NCI-H128 (cell line): ENCODE results near the gene SPDYC.

Experiments used
- DNase-seq: peaks from one replicate; lab custom pipeline; 2025; ENCODE audit not compliant: unreplicated experiment; lab: John Stamatoyannopoulos, UW

The SPDYC gene

DNA sequence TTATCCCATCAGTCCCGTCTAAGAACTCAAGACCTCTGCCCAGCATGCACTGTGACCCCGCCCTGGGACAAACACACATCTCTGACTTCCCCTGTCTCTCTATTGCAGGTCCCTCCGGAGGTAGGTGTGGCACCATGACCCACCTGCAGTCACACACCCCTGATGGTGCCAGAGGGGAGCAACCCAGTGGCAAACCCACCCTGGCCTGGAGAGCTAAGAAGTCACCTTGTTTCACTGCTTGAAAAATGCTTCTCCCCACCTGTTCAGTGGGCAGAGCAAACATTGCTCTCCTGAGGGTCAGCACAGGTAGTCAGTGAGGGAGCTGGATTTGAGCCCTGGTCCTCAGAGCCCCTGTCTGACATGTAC lies 35.6 kb downstream of the SPDYC start:
- no peak for DNase-seq

DNA sequence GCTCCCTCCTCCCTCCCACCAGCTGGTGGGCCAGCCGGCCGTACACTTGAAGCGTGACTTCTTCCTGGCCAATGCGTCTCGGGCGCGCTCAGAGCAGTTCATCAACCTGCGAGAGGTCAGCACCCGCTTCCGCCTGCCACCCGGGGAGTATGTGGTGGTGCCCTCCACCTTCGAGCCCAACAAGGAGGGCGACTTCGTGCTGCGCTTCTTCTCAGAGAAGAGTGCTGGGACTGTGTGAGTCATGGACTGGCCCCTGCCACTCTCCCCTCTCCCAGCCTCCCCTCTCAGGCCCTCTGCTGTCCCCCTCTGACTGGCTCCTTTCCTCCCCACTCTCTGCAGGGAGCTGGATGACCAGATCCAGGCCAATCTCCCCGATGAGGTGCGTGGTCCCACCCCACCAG lies 36.4 kb downstream of the SPDYC start:
- DNase-seq = no peak

GRCh38 chr11:65206901-65207300 lies 36.9 kb downstream of the SPDYC start:
- no peak for DNase-seq

DNA sequence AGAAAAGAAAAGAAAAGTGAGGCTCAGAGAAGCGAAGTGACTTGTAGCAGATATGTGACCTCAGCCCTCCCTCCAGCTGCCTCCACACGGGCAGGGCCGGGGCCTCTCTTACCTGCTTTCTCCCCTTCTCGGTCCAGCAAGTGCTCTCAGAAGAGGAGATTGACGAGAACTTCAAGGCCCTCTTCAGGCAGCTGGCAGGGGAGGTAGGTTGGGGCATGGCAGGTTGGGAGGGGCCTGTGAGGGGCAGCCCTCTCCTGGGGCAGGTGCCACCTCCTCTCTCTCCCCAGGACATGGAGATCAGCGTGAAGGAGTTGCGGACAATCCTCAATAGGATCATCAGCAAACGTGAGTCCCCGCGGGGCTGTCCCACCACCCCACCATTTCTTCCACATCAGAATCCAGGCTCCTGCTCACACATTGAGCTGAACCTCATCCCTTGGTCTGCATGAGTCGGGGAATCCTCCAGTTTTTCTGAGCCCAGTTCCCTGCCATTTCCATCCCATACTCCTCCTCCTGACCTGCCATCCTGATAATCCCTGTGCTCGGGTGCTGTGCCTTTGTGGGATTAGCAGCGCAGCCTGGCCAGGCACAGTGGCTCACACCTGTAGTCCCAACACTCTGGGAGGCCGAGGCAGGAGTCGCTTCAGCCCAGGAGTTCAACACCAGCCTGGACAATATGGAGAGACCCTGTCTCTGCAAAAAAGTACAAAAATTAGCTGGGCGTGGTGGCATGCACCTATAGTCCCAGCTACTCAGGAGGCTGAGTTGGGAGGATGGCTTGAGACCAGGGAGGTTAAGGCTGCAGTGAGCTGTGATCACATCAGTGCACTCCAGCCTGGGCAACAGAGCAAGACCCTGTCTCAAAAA lies 38.1 kb downstream of the SPDYC start:
- DNase-seq = no peak

- no peak for DNase-seq
These were observed 39.0 kb downstream of the SPDYC start for GRCh38 chr11:65208785-65209710.

DNA sequence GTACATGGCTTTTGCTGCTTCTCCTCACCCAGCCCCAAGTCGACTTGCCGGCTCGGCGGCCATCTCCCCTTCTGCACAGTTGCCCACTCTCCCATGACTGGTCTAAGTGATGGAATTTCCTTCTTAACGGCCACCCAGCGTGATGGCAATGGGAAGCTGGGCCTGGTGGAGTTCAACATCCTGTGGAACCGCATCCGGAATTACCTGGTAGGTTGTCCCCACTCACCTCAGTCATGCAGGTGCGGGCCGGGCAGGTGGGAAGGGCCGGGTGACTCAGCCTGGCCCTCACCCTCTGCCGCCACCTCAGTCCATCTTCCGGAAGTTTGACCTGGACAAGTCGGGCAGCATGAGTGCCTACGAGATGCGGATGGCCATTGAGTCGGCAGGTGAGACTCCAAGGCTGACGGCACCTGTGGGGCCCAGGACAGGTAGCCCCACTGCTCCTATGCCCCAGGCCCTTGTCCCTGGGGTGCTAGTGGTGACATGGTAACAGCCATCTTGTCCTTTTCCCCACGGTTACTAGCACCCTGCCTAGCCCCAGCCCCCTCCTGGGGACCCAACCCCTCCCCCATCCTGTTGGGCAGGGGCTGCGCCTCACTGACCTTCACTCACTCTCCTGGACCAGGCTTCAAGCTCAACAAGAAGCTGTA lies 39.8 kb downstream of the SPDYC start:
- no peak for DNase-seq

- no peak for DNase-seq
These were observed 40.3 kb downstream of the SPDYC start for GRCh38 chr11:65210361-65210731.

- no peak for DNase-seq
These were observed 40.7 kb downstream of the SPDYC start for GRCh38 chr11:65210748-65211147.

- DNase-seq = no peak
These were observed 41.5 kb downstream of the SPDYC start for GRCh38 chr11:65211293-65212105.

DNA sequence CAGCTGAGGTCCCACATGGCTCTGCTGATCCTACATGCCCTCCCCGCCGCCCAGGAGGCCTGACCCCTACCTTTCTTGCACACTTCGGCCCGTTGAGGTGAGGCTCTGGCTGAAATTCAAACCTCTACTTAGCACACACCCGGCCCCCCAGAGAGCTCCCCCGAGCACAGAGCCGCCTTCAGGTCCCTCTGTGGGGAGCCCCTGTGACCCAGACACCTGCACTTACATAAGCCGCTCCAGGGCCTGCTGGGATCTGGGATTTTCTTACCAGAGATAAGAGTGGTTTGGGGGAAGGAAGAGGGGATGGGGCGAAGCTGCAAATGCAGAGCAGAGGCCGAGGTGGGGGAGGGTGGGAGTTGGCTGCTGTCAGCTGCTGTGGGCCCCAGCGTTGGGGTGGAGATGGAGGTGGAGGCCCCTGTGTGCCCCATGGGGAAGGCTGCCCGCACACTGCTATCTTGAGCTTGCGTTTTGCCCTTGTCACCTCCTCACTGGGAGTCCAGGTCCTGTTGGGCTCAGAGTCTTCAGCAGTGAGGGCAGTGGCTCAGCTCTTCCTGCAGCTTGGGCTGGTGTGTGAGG lies 42.3 kb downstream of the SPDYC start:
- no peak for DNase-seq

DNA sequence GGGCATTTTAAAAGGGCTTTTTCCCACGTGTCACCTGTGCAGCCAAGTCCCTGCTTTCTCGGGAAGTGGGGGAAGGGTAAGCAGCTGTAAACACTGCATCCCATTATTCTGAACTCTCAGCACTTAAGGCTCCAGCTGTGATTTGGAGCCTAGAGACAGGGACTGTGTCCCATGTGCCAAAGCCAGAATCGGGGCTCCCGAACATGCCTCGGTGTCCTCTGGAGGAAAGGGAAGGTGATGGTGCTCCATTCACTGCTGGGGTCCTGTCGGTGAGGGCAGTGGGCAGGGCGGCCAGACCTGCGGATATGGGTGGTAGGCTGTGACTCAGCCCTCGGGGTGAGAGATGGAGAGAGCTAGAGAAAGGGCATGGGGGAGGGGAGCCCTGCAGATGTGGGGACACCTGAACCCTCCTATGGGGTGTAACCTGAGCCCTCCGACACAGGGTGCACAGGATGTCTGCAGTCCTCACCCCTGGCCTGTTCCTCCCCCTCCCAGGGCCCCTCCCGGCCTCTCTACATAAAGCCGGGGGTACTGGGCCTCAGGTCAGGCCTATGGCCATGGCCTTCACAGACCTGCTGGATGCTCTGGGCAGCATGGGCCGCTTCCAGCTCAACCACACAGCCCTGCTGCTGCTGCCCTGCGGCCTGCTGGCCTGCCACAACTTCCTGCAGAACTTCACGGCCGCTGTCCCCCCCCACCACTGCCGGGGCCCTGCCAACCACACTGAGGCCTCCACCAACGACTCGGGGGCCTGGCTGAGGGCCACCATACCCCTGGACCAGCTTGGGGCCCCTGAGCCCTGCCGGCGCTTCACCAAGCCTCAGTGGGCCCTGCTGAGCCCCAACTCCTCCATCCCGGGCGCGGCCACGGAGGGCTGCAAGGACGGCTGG lies 43.5 kb downstream of the SPDYC start:
- no peak for DNase-seq

DNA sequence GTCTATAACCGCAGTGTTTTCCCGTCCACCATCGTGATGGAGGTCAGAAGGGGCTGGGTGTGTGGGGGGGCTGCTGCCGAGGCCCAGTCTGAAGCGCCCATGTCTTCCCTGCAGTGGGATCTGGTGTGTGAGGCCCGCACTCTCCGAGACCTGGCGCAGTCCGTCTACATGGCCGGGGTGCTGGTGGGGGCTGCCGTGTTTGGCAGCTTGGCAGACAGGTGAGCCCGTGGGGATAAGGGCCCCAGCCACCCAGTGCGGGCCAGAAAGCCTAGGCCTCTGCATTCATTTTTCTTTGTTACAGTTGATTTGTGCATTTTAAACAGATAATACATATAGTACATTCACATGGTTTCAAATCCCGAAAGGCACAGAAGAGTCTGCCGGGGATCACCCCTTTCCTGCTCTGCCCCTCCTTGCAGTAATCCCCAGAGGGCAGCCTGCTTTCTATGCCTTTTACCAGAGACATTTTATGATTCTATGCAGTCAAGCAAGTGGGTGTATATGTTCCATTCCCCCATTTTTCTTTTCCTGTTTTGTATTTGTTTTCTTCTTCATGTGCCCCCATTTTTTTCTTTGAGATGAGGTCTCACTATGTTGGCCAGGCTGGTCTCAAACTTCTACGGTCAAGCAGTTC lies 44.3 kb downstream of the SPDYC start:
- DNase-seq = no peak

- DNase-seq = no peak
These were observed 45.5 kb downstream of the SPDYC start for GRCh38 chr11:65215441-65216076.

DNA sequence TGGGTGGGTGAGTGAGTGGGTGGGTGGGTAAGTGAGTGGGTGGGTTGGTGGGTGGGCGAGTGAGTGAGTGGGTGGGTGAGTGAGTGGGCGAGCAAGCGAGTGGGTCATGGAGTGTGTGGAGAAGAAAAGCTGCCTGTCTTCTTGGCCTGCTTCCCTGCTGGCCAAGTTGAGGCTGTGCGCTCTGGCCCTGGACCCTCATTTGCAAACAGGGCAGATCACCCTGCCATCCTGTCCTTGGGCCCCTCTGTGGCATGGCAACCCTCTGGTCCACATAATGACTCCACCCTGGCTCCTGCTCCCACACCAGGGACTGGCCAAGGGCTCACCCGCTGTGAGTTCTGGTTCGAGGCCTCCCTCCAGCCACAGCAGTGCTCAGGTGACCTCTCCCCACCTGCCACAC lies 46.8 kb downstream of the SPDYC start:
- DNase-seq = no peak

- no peak for DNase-seq
These were observed 47.7 kb downstream of the SPDYC start for GRCh38 chr11:65217441-65218423.

GRCh38 chr11:65218446-65218845 lies 48.4 kb downstream of the SPDYC start:
- no peak for DNase-seq

GRCh38 chr11:65219930-65220213 lies 49.8 kb downstream of the SPDYC start:
- DNase-seq = no peak

DNA sequence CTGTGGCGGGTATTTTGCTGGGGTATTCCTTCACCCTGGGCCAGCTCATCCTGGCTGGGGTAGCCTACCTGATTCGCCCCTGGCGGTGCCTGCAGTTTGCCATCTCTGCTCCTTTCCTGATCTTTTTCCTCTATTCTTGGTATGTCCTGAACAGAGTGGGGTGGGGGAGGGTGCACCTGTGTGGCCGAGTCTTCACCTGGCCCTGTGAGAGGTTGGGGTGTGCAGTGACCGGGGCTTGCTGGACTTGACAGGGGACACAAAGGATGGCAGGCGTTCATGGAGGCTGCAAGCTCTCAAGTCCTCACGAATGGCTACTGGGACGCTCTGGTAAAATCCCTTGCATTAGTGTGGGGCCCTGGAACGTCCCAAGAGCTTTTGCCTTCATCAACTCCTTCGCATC lies 51.0 kb downstream of the SPDYC start:
- DNase-seq = no peak
